Measurements from ENCODE around the gene DCDC2C. TPM values are rescaled to one million over a fixed set of nuclear protein-coding genes. Genes with fewer than 3 reads are reported as not detected.

DCDC2C gene
- total RNA-seq, 1 experiment from 2014 or later = not detected

- intact Hi-C loops (cut with micrococcal nuclease; ENCODE audit: unreplicated experiment) = no loop called here
- CTCF ChIA-PET = no interaction called here
- Histone ChIP-seq H3K4me3 (ENCODE audit: low read depth in 2 of 2, low read length in 2 of 2) (no peak overlapping the region), H3K4me1 (ENCODE audit: control insufficient read depth, insufficient read depth, low read length) (no peaks in the 10 kb centered on the region), H3K9me3 (ENCODE audit: control insufficient read depth, insufficient read depth, low read depth, low read length) (no peaks in the 10 kb centered on the region), H3K36me3 (ENCODE audit: control insufficient read depth, insufficient read depth, low read length) (no peaks in the 10 kb centered on the region), H3K27ac (ENCODE audit: low read length) (no peak overlapping the region), H3K27me3 (ENCODE audit: control insufficient read depth, insufficient read depth, low read length) (peaks cover 5% of the 10 kb centered on the region)
- BruUV-seq (replicated peaks) = no TSS peak
- no peak for DNase-seq (ENCODE audit: low read depth, low spot score)
- no peak for ATAC-seq
- in situ Hi-C loops (cut with HindIII; ENCODE audit: low pct_unique_long_range_greater_than_20kb, low sequenced_read_pairs) = no loop called here
- TF ChIP-seq REST (IDR thresholded peaks at IDR 0.05; ENCODE audit: insufficient read depth in 1 of 2, low read depth in 2 of 2, low read length in 1 of 2) = no peak
- no peak for TF ChIP-seq POLR2AphosphoS5 (IDR thresholded peaks at IDR 0.05; ENCODE audit: low read depth, low read length)
- no peak for TF ChIP-seq CTCF (IDR thresholded peaks at IDR 0.05)
- TF ChIP-seq TCF7L2 (IDR thresholded peaks at IDR 0.05; ENCODE audit: low read depth, low read length) = no peak
- TF ChIP-seq SIN3A (IDR thresholded peaks at IDR 0.05; ENCODE audit: borderline replicate concordance, insufficient read depth, low read depth, low read length) = no peak
- POLR2A ChIA-PET = no interaction called here
Observed at GRCh38 chr2:3754280-3754679, 50.9 kb downstream of the DCDC2C start.

GRCh38 chr2:3754795-3755194, 51.4 kb downstream of the DCDC2C start:
- intact Hi-C loops (cut with micrococcal nuclease; ENCODE audit: unreplicated experiment) = no loop called here
- H3K9me3 ChIP-seq (ENCODE audit: control insufficient read depth, insufficient read depth, low read depth, low read length) = no peaks in the 10 kb centered on the region
- ATAC-seq = no peak
- no peaks in the 10 kb centered on the region for H3K36me3 ChIP-seq (ENCODE audit: control insufficient read depth, insufficient read depth, low read length)
- no TSS peak for BruUV-seq (replicated peaks)
- H3K4me3 ChIP-seq (ENCODE audit: low read depth in 2 of 2, low read length in 2 of 2) = no peak overlapping the region
- POLR2A ChIA-PET = no interaction called here
- in situ Hi-C loops (cut with HindIII; ENCODE audit: low pct_unique_long_range_greater_than_20kb, low sequenced_read_pairs) = no loop called here
- CTCF ChIA-PET = no interaction called here
- H3K4me1 ChIP-seq (ENCODE audit: control insufficient read depth, insufficient read depth, low read length) = no peaks in the 10 kb centered on the region
- no peak overlapping the region for H3K27ac ChIP-seq (ENCODE audit: low read length)
- no peak for DNase-seq (ENCODE audit: low read depth, low spot score)
- H3K27me3 ChIP-seq (ENCODE audit: control insufficient read depth, insufficient read depth, low read length) = peaks cover 5% of the 10 kb centered on the region
- no peak for TF ChIP-seq SIN3A (IDR thresholded peaks at IDR 0.05; ENCODE audit: borderline replicate concordance, insufficient read depth, low read depth, low read length)
- TF ChIP-seq CTCF (IDR thresholded peaks at IDR 0.05) = no peak
- no peak for TF ChIP-seq POLR2AphosphoS5 (IDR thresholded peaks at IDR 0.05; ENCODE audit: low read depth, low read length)
- no peak for TF ChIP-seq REST (IDR thresholded peaks at IDR 0.05; ENCODE audit: insufficient read depth in 1 of 2, low read depth in 2 of 2, low read length in 1 of 2)
- TF ChIP-seq TCF7L2 (IDR thresholded peaks at IDR 0.05; ENCODE audit: low read depth, low read length) = no peak

All from Panc1 (cell line).